ENCODE measurements around the gene TAS2R13. TPM values are rescaled to one million over a fixed set of nuclear protein-coding genes. Genes with fewer than 3 reads are reported as not detected.

The TAS2R13 gene
- total RNA-seq, 2 donors from 2014 or later = 1.3 to 1.9 TPM

- no peak for DNase-seq
- intact Hi-C loops (cut with DNase I, micrococcal nuclease) = no loop called here
- no peak for ATAC-seq
Measured at GRCh38 chr12:10889226-10889625, 20.1 kb downstream of the TAS2R13 start.

- ATAC-seq = no peak
- intact Hi-C loops (cut with DNase I, micrococcal nuclease) = no loop called here
- DNase-seq = no peak
Measured at GRCh38 chr12:10884086-10884725, 25.2 kb downstream of the TAS2R13 start, which contains the start of gene PRH1. PRH1 (minus strand) TSS chr12:10884255; CDS start chr12:10884217, 38 bp downstream.

GRCh38 chr12:10873378-10873777, 36.0 kb downstream of the TAS2R13 start:
- intact Hi-C loops (cut with DNase I, micrococcal nuclease) = no loop called here
- ATAC-seq = no peak
- no peak for DNase-seq

- ATAC-seq = peak; percentile 45
Measured at GRCh38 chr12:10867381-10867780, 42.0 kb downstream of the TAS2R13 start.

GRCh38 chr12:10863512-10864218, 45.7 kb downstream of the TAS2R13 start:
- ATAC-seq = no peak
- DNase-seq = no peak
- intact Hi-C loops (cut with DNase I, micrococcal nuclease) = no loop called here

More at GRCh38 chr12:10867381-10867780, 42.0 kb downstream of the TAS2R13 start:
- DNase-seq = no peak
- intact Hi-C loops (cut with DNase I, micrococcal nuclease) = no loop called here

- ATAC-seq = no peak
- no peak for DNase-seq
- intact Hi-C loops (cut with DNase I, micrococcal nuclease) = no loop called here
Measured at GRCh38 chr12:10861366-10861765, 48.0 kb downstream of the TAS2R13 start.

Other genes with a start within 250 kb of the TAS2R13 start
- 10 to 100 TPM; 36.3 to 41.9 TPM for gene STYK1, start 235.5 kb downstream of the TAS2R13 start, total RNA-seq
- gene YBX3, start 186.2 kb downstream of the TAS2R13 start, total RNA-seq = 100 to 1,000 TPM; 140 to 146 TPM
- gene TAS2R7, start 106.9 kb downstream of the TAS2R13 start, total RNA-seq = not detected
- gene TAS2R8, start 102.3 kb downstream of the TAS2R13 start, total RNA-seq = not detected
- not detected for gene TAS2R9, start 99.4 kb downstream of the TAS2R13 start, total RNA-seq
- gene TAS2R10, start 83.2 kb downstream of the TAS2R13 start, total RNA-seq = not detected
- gene PRR4, start 60.1 kb downstream of the TAS2R13 start, total RNA-seq = 1 to 10 TPM; 1.0 to 2.3 TPM
- 10 to 100 TPM; 10.6 to 13.8 TPM for gene PRH1, start 25.3 kb downstream of the TAS2R13 start, total RNA-seq
- not detected for gene PRH2, start 19.7 kb upstream of the TAS2R13 start, total RNA-seq
- 1 to 10 TPM; 1.8 to 2.1 TPM for gene TAS2R14, start 29.7 kb upstream of the TAS2R13 start, total RNA-seq
- 1 to 10 TPM; 1.2 to 1.6 TPM for gene TAS2R50, start 77.3 kb upstream of the TAS2R13 start, total RNA-seq
- 1 to 10 TPM; 1.6 to 1.7 TPM for gene TAS2R20, start 88.7 kb upstream of the TAS2R13 start, total RNA-seq
- gene TAS2R19, start 113.1 kb upstream of the TAS2R13 start, total RNA-seq = 1 to 10 TPM; 2.9 TPM
- 1 to 10 TPM; 3.3 to 3.7 TPM for gene TAS2R31, start 121.8 kb upstream of the TAS2R13 start, total RNA-seq
- gene TAS2R46, start 152.7 kb upstream of the TAS2R13 start, total RNA-seq = 1 to 10 TPM in 1 of 2 donors, under 1 TPM in 1; 0.95 to 2.5 TPM
- under 1 TPM in 1 of 2 donors, not detected in 1; 0.42 TPM for gene TAS2R43, start 182.8 kb upstream of the TAS2R13 start, total RNA-seq
- gene TAS2R30, start 225.1 kb upstream of the TAS2R13 start, total RNA-seq = 1 to 10 TPM; 2.3 to 4.0 TPM

Measured in left colon (tissue), 2 donors.